ENCODE results near the gene MNT.

DNA sequence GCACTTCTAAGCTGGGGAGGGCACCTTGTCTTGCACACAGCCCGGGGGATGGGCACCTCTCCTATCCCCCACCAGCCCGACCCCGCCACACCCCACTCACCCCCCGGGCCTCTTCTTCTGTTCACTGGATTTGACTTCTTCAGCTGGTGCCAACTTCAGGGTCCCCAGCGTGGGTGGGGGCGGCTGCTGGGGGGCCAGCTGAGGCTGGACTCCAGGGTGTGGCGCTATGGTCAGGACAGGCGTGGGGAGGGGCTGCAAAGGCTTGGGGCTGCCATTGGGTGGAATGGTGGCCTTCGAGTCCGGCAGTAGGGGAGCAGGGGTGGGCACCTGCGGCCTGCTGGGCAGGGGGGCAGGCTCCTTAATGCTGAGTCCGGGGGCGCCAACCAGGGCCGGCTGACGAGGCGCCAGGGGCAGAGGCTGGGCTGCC lies 6.1 kb downstream of the MNT start:
- TF ChIP-seq POLR2AphosphoS5 (IDR thresholded peaks at IDR 0.05; ENCODE audit: low read depth, low read length) = no peak
- no peak for TF ChIP-seq SIN3A (IDR thresholded peaks at IDR 0.05; ENCODE audit: borderline replicate concordance, insufficient read depth, low read length)
- TF ChIP-seq, protein P1, sequence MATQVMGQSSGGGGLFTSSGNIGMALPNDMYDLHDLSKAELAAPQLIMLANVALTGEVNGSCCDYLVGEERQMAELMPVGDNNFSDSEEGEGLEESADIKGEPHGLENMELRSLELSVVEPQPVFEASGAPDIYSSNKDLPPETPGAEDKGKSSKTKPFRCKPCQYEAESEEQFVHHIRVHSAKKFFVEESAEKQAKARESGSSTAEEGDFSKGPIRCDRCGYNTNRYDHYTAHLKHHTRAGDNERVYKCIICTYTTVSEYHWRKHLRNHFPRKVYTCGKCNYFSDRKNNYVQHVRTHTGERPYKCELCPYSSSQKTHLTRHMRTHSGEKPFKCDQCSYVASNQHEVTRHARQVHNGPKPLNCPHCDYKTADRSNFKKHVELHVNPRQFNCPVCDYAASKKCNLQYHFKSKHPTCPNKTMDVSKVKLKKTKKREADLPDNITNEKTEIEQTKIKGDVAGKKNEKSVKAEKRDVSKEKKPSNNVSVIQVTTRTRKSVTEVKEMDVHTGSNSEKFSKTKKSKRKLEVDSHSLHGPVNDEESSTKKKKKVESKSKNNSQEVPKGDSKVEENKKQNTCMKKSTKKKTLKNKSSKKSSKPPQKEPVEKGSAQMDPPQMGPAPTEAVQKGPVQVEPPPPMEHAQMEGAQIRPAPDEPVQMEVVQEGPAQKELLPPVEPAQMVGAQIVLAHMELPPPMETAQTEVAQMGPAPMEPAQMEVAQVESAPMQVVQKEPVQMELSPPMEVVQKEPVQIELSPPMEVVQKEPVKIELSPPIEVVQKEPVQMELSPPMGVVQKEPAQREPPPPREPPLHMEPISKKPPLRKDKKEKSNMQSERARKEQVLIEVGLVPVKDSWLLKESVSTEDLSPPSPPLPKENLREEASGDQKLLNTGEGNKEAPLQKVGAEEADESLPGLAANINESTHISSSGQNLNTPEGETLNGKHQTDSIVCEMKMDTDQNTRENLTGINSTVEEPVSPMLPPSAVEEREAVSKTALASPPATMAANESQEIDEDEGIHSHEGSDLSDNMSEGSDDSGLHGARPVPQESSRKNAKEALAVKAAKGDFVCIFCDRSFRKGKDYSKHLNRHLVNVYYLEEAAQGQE (IDR thresholded peaks at IDR 0.05; ENCODE audit: insufficient read depth in 1 of 2, low read depth in 2 of 2, low read length in 2 of 2) = no peak

Data from PFSK-1 (cell line).